H9 (cell line): ENCODE data around the gene NUP210L. TPM values are rescaled to one million over a fixed set of nuclear protein-coding genes. Genes with fewer than 3 reads are reported as not detected.

Experiments
- DNase-seq: peaks from one replicate; pipeline ENCODE4 v3.0.0-alpha.2; 2017
- H2AFZ ChIP-seq: one replicate; pipeline ENCODE4 v1.6.1; 2013; ENCODE audit warnings: mild to moderate bottlenecking, low read length, control low read depth, moderate library complexity
- H2AK5ac ChIP-seq: 2 replicates; pipeline ENCODE4 v1.6.1; 2013; ENCODE audit warnings: low read length, control low read depth, mixed read lengths; ENCODE audit not compliant: insufficient read length
- H2BK120ac ChIP-seq: one replicate; pipeline ENCODE4 v1.6.1; 2013; ENCODE audit warnings: low read depth, mild to moderate bottlenecking, low read length, control low read depth, inconsistent platforms; ENCODE audit not compliant: poor library complexity, severe bottlenecking
- H2BK12ac ChIP-seq: 2 replicates; pipeline ENCODE4 v1.6.1; 2013; ENCODE audit warnings: low read length, control low read depth, mixed read lengths, low read depth; ENCODE audit not compliant: insufficient read length
- H2BK15ac ChIP-seq: 2 replicates; pipeline ENCODE4 v1.6.1; 2013; ENCODE audit warnings: low read depth, low read length, control low read depth
- H2BK20ac ChIP-seq: one replicate; pipeline ENCODE4 v1.6.1; 2013; ENCODE audit warnings: low read depth, mild to moderate bottlenecking, low read length, control low read depth, inconsistent platforms; ENCODE audit not compliant: poor library complexity, severe bottlenecking
- H2BK5ac ChIP-seq: 2 replicates; pipeline ENCODE4 v1.6.1; 2013; ENCODE audit warnings: low read length, control low read depth, mixed read lengths; ENCODE audit not compliant: insufficient read length
- H3K14ac ChIP-seq: 2 replicates; pipeline ENCODE4 v1.6.1; 2013; ENCODE audit warnings: low read length, control low read depth; ENCODE audit not compliant: insufficient read depth
- H3K18ac ChIP-seq: 2 replicates; pipeline ENCODE4 v1.6.1; 2013; ENCODE audit warnings: low read depth, mild to moderate bottlenecking, mixed read lengths, low read length, control low read depth; ENCODE audit not compliant: insufficient read length
- H3K23ac ChIP-seq: 2 replicates; pipeline ENCODE4 v1.6.1; 2013; ENCODE audit warnings: low read length, control low read depth, mixed read lengths, low read depth; ENCODE audit not compliant: insufficient read length
- H3K23me2 ChIP-seq: 2 replicates; pipeline ENCODE4 v1.6.1; 2013; ENCODE audit warnings: low read depth, mild to moderate bottlenecking, mixed read lengths, low read length, control low read depth; ENCODE audit not compliant: insufficient read length, poor library complexity, severe bottlenecking
- H3K27ac ChIP-seq: 2 replicates; pipeline ENCODE4 v1.5.1; 2013; ENCODE audit warnings: low read length, control low read depth, mixed read lengths, low read depth; ENCODE audit not compliant: insufficient read length
- H3K27me3 ChIP-seq: 2 replicates; pipeline ENCODE4 v1.6.1; 2013; ENCODE audit warnings: low read length, control low read depth, inconsistent platforms; ENCODE audit not compliant: insufficient read depth
- H3K4ac ChIP-seq: 2 replicates; pipeline ENCODE4 v1.6.1; 2013; ENCODE audit warnings: low read depth, mild to moderate bottlenecking, control low read depth, inconsistent platforms, low read length, moderate library complexity
- H3K4me1 ChIP-seq: 2 replicates; pipeline ENCODE4 v1.6.1; 2013; ENCODE audit warnings: low read length, control low read depth, inconsistent platforms; ENCODE audit not compliant: insufficient read depth
- H3K4me2 ChIP-seq: 2 replicates; pipeline ENCODE4 v1.6.1; 2013; ENCODE audit warnings: low read length, control low read depth, mixed read lengths; ENCODE audit not compliant: insufficient read length, insufficient read depth
- H3K56ac ChIP-seq: 2 replicates; pipeline ENCODE4 v1.6.1; 2013; ENCODE audit warnings: low read depth, mild to moderate bottlenecking, mixed read lengths, low read length, control low read depth; ENCODE audit not compliant: insufficient read length
- H3K79me1 ChIP-seq: 2 replicates; pipeline ENCODE4 v1.6.1; 2013; ENCODE audit warnings: low read depth, mild to moderate bottlenecking, moderate library complexity, low read length, control low read depth, inconsistent platforms; ENCODE audit not compliant: insufficient read depth, poor library complexity, severe bottlenecking
- H3K79me2 ChIP-seq: 2 replicates; pipeline ENCODE4 v1.6.1; 2013; ENCODE audit warnings: low read length, control low read depth, inconsistent platforms; ENCODE audit not compliant: insufficient read depth
- H3K9ac ChIP-seq: 2 replicates; pipeline ENCODE4 v1.6.1; 2013; ENCODE audit warnings: low read length, control low read depth, mixed read lengths; ENCODE audit not compliant: insufficient read length; ENCODE audit errors: extremely low read depth
- H3K9me3 ChIP-seq: one replicate; pipeline ENCODE4 v1.6.1; 2013; ENCODE audit warnings: low read depth, low read length, inconsistent platforms; ENCODE audit not compliant: control insufficient read depth
- H3T11ph ChIP-seq: one replicate; pipeline ENCODE4 v1.6.1; 2013; ENCODE audit warnings: mild to moderate bottlenecking, low read length, control low read depth, inconsistent platforms
- H4K20me1 ChIP-seq: one replicate; pipeline ENCODE4 v1.6.1; 2013; ENCODE audit not compliant: control insufficient read depth, insufficient read length, insufficient read depth
- H4K5ac ChIP-seq: 2 replicates; pipeline ENCODE4 v1.6.1; 2013; ENCODE audit warnings: low read depth, mild to moderate bottlenecking, mixed read lengths, low read length, control low read depth; ENCODE audit not compliant: insufficient read length
- H4K8ac ChIP-seq: replicated peaks from 2 replicates; pipeline ENCODE4 v1.6.1; 2013; ENCODE audit warnings: low read length, control low read depth, mixed read lengths, low read depth; ENCODE audit not compliant: insufficient read length
- H4K91ac ChIP-seq: 2 replicates; pipeline ENCODE4 v1.6.1; 2013; ENCODE audit warnings: low read depth, mild to moderate bottlenecking, moderate library complexity, mixed read lengths, low read length, control low read depth; ENCODE audit not compliant: insufficient read length
- H3K27ac Mint-ChIP-seq, 3 experiments: 2 replicates in 2 of 3; 3 replicates in 1 of 3; pipeline ENCODE4 v1.8.0; 2020 to 2021; ENCODE audit warnings: mixed read lengths in 3 of 3, mild to moderate bottlenecking in 1 of 3, moderate library complexity in 1 of 3
- H3K27me3 Mint-ChIP-seq: 2 replicates; pipeline ENCODE4 v1.8.0; 2021; ENCODE audit warnings: low read depth, mild to moderate bottlenecking, moderate library complexity, mixed read lengths
- H3K36me3 Mint-ChIP-seq, 3 experiments: 2 replicates in 2 of 3; 3 replicates in 1 of 3; pipeline ENCODE4 v1.8.0; 2020 to 2021; ENCODE audit warnings: low read depth in 3 of 3, mixed read lengths in 3 of 3; ENCODE audit not compliant: insufficient read depth in 1 of 3
- H3K4me1 Mint-ChIP-seq, 2 experiments: 2 replicates each; pipeline ENCODE4 v1.8.0; 2020; ENCODE audit warnings: mixed read lengths in 2 of 2
- H3K4me3 Mint-ChIP-seq, 2 experiments: 2 replicates in 1 of 2; 3 replicates in 1 of 2; pipeline ENCODE4 v1.8.0; 2020 to 2021; ENCODE audit warnings: mild to moderate bottlenecking in 2 of 2, mixed read lengths in 2 of 2, moderate library complexity in 1 of 2
- H3K9me3 Mint-ChIP-seq, 2 experiments: 2 replicates in 1 of 2; 3 replicates in 1 of 2; pipeline ENCODE4 v1.8.0; 2020; ENCODE audit warnings: mild to moderate bottlenecking in 2 of 2, mixed read lengths in 2 of 2, moderate library complexity in 1 of 2
- CTCF ChIP-seq: fragments of 200-600 bp; sonication (generic); conservative IDR thresholded peaks from 3 replicates; pipeline ENCODE4 v1.8.0; 2021; ENCODE audit warnings: antibody characterized with exemption, mild to moderate bottlenecking
- WGBS: extraction: QIAGEN DNeasy Blood & Tissue Kit; methylation state at CpG from one replicate; pipeline ENCODE4 v1.1.7; 2013; ENCODE audit warnings: missing lambda C conversion rate, low lambda C conversion rate, mixed read lengths; ENCODE audit not compliant: insufficient read length; ENCODE audit errors: extremely low coverage; 5-methylcytosine and 5-hydroxymethylcytosine counted together
- total RNA-seq: library from RNA; stranded (reverse); gene quantifications from 2 replicates; pipeline ENCODE4 v1.2.1, GENCODE V29; 2021

Gene NUP210L
- total RNA-seq, 1 experiment from 2014 or later = 0.04 TPM

DNA sequence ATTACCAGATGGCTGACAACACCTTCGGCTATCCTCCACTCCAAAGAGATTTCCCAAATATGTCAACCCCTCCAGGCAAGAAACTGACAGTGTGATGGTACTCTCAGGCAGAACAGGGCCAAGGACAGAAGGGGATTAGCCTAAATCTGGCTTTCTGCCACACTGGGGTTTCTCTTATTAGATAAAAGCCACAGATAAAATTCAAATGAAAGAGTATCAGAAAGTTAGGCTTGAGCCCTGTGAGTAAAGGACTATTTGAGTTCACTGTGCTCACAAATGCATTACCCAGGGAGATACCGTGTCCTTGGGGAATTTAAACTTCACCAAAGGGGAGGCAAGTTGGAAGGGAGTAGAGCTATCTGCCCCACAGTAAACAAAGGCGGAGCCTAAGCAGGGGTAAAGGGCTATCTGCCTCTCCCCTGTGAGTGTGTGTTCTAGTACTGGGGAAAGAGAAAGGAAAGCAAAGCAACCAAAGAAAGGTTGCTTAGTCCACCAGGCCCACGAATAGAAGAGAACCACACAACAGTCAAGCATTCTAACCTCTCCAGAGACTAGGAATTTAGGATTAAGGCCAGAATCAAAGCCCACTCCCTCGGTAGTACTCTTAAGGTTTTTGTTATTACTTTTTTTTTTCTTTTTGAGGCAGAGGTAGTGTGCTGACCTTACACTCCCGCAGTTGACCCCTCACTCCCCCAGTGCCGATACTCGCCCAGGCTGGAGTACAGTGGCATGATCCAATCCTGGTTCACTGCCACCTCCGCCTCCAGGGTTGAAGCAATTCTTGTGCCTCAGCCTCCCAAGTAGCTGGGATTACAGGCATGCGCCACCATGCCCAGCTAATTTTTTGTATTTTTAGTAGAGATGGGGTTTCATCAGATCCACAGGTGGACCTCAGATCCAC lies 24.3 kb upstream of the NUP210L start:
- Histone ChIP-seq H3K4me1 (peaks cover 5% of the 10 kb centered on the region; the same call in 1 of the 2 replicates), H3K27ac (no peak overlapping the region), H2BK15ac (no peak overlapping the region), H3K27me3 (no peaks in the 10 kb centered on the region), H2BK12ac (no peak overlapping the region), H3K79me1 (peaks cover 9% of the 10 kb centered on the region), H3K79me2 (peaks cover 69% of the 10 kb centered on the region), H2BK5ac (no peak overlapping the region), H3K4ac (no peak overlapping the region), H3T11ph (no peak overlapping the region), H2BK120ac (no peak overlapping the region), H4K20me1 (no peaks in the 10 kb centered on the region), H2AK5ac (no peak overlapping the region), H4K8ac (no peak overlapping the region), H2BK20ac (no peak overlapping the region), H3K18ac (no peak overlapping the region), H4K5ac (no peak overlapping the region), H4K91ac (no peak overlapping the region), H3K23me2 (peaks cover 9% of the 10 kb centered on the region), H2AFZ (no peak overlapping the region), H3K56ac (no peak overlapping the region), H3K14ac (no peak overlapping the region; the same call in 1 of the 2 replicates), H3K23ac (no peak overlapping the region), H3K9ac (peak overlapping the region; percentile 33), H3K4me2 (peak overlapping the region; percentile 1), H3K9me3 (no peaks in the 10 kb centered on the region)
- WGBS = no CpG with 5 or more reads among the region's 10 CpGs
- Mint-ChIP-seq H3K27me3 (peaks cover 4% of the 10 kb centered on the region), H3K36me3 (peaks cover 42 to 70% (median 53%) of the 10 kb centered on the region in 3 experiments), H3K4me3 (peak overlapping the region; percentile 50 to 100; a peak in 4 of 5 replicates), H3K27ac (peak overlapping the region; percentile 66 to 94 (median 86)), H3K9me3 (no peaks in the 10 kb centered on the region; a peak in 2 of 5 replicates), H3K4me1 (peaks cover 48 to 54% of the 10 kb centered on the region in 2 experiments)
- no peak for DNase-seq
- TF ChIP-seq CTCF = no peak
